Measurements from ENCODE around the gene GJA3. TPM values are rescaled to one million over a fixed set of nuclear protein-coding genes. Genes with fewer than 3 reads are reported as not detected.

The GJA3 gene
- total RNA-seq, 1 experiment from 2014 or later: 3.9 TPM

DNA sequence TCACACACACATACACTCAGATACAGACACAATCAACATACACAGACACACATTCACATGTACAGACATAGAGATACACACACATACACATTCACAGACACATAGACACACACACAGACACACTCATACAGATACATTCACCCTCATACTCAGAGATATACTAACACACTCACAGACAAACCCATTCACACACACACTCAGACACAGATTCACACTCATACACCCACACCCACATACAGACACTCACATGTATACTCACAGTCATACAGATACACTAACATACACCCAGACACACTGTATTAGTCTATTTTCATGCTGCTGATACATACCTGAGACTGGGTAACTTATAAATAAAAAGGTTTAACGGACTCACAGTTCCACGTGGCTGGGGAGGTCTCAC lies 30.8 kb downstream of the GJA3 start:
- intact Hi-C loops (cut with micrococcal nuclease; ENCODE audit: unreplicated experiment): no loop called here
- H3K27ac Mint-ChIP-seq (ENCODE audit: unreplicated experiment): no peak overlapping the region
- CTCF ChIA-PET: interaction anchor here (0.6 kb wide), 1 partner anchor 410 kb away, joined by 3 read pairs; no protein-coding TSS in a partner anchor
- no peak for DNase-seq
- no peaks in the 10 kb centered on the region for H3K27me3 Mint-ChIP-seq (ENCODE audit: unreplicated experiment)
- peaks cover 9% of the 10 kb centered on the region for H3K36me3 Mint-ChIP-seq (ENCODE audit: insufficient read depth, unreplicated experiment)
- peaks cover 8% of the 10 kb centered on the region for H3K4me1 Mint-ChIP-seq (ENCODE audit: low read depth, unreplicated experiment)
- no peak overlapping the region for H3K4me3 Mint-ChIP-seq (ENCODE audit: low read depth, unreplicated experiment)
- H3K9me3 Mint-ChIP-seq (ENCODE audit: low read depth, unreplicated experiment): no peaks in the 10 kb centered on the region
- TF ChIP-seq, protein P1, sequence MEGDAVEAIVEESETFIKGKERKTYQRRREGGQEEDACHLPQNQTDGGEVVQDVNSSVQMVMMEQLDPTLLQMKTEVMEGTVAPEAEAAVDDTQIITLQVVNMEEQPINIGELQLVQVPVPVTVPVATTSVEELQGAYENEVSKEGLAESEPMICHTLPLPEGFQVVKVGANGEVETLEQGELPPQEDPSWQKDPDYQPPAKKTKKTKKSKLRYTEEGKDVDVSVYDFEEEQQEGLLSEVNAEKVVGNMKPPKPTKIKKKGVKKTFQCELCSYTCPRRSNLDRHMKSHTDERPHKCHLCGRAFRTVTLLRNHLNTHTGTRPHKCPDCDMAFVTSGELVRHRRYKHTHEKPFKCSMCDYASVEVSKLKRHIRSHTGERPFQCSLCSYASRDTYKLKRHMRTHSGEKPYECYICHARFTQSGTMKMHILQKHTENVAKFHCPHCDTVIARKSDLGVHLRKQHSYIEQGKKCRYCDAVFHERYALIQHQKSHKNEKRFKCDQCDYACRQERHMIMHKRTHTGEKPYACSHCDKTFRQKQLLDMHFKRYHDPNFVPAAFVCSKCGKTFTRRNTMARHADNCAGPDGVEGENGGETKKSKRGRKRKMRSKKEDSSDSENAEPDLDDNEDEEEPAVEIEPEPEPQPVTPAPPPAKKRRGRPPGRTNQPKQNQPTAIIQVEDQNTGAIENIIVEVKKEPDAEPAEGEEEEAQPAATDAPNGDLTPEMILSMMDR (IDR thresholded peaks at IDR 0.05; ENCODE audit: unreplicated experiment): no peak
- no TSS peak for BruUV-seq (replicated peaks)

DNA sequence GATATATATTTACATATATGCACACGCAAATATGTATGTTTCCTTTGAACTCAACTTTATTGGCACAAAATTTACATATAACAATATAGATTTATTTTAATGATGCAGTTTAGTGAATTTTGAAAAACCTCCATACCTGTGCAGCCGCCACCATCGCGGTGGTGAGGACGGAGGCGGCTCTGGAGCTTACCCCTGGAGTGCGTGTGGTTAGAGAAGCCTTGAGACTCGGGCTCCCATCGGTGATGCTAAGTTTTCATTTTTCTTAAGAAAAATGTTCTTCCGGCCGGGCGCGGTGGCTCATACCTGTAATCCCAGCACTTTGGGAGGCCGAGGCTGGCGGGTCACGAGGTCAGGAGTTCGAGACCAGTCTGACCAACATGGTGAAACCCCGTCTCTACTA lies 31.8 kb downstream of the GJA3 start:
- intact Hi-C loops (cut with micrococcal nuclease; ENCODE audit: unreplicated experiment): loop anchor here (5.0 kb wide), 1 partner anchor 33 kb away; the partner anchor contains the start of gene GJA3
- TF ChIP-seq, protein P1 (IDR thresholded peaks at IDR 0.05; ENCODE audit: unreplicated experiment): no peak
- no peaks in the 10 kb centered on the region for H3K9me3 Mint-ChIP-seq (ENCODE audit: low read depth, unreplicated experiment)
- no peak overlapping the region for H3K27ac Mint-ChIP-seq (ENCODE audit: unreplicated experiment)
- BruUV-seq (replicated peaks): no TSS peak
- CTCF ChIA-PET: interaction anchor here (2.4 kb wide), 1 partner anchor 11 kb away, joined by 11 read pairs; no protein-coding TSS in a partner anchor
- H3K27me3 Mint-ChIP-seq (ENCODE audit: unreplicated experiment): no peaks in the 10 kb centered on the region
- H3K36me3 Mint-ChIP-seq (ENCODE audit: insufficient read depth, unreplicated experiment): peaks cover 13% of the 10 kb centered on the region
- no peak for DNase-seq
- peak overlapping the region; percentile 67 for H3K4me3 Mint-ChIP-seq (ENCODE audit: low read depth, unreplicated experiment)
- H3K4me1 Mint-ChIP-seq (ENCODE audit: low read depth, unreplicated experiment): peaks cover 15% of the 10 kb centered on the region

DNA sequence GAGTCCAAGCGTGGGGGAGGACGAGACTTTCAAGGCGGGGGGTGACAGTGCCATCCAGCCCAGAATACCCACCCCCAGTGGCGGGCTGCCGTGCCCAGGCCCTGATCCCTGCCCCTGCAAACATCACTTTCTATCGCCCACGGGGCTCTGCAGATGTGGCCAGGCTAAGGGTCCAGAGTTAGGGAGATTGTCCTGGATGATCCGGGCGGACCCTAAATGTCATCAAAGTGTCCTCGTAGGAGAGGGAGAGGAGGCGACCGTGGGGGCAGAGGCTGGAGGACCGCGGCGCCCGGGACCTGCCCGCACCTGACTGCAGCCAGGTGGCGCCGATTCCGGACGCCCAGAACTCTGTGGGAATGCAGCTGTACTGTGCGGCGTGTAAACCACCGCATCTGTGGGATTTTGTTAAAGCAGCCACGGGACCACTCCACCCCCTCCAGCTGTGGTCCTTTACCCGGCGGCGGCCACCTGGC lies 32.4 kb downstream of the GJA3 start:
- DNase-seq: peak; percentile 41
- no peaks in the 10 kb centered on the region for H3K27me3 Mint-ChIP-seq (ENCODE audit: unreplicated experiment)
- peak overlapping the region; percentile 67 for H3K4me3 Mint-ChIP-seq (ENCODE audit: low read depth, unreplicated experiment)
- no peaks in the 10 kb centered on the region for H3K9me3 Mint-ChIP-seq (ENCODE audit: low read depth, unreplicated experiment)
- CTCF ChIA-PET: interaction anchor here (0.9 to 2.4 kb wide), 2 partner anchors 10 to 32 kb away, joined by 3 to 11 read pairs; partner anchors contain the start of gene GJA3
- H3K36me3 Mint-ChIP-seq (ENCODE audit: insufficient read depth, unreplicated experiment): peaks cover 13% of the 10 kb centered on the region
- intact Hi-C loops (cut with micrococcal nuclease; ENCODE audit: unreplicated experiment): loop anchor here (5.0 kb wide), 1 partner anchor 34 kb away; the partner anchor contains the start of gene GJA3
- TF ChIP-seq, protein P1 (IDR thresholded peaks at IDR 0.05; ENCODE audit: unreplicated experiment): no peak
- peaks cover 16% of the 10 kb centered on the region for H3K4me1 Mint-ChIP-seq (ENCODE audit: low read depth, unreplicated experiment)
- BruUV-seq (replicated peaks): no TSS peak
- peak overlapping the region; percentile 29 for H3K27ac Mint-ChIP-seq (ENCODE audit: unreplicated experiment)

DNA sequence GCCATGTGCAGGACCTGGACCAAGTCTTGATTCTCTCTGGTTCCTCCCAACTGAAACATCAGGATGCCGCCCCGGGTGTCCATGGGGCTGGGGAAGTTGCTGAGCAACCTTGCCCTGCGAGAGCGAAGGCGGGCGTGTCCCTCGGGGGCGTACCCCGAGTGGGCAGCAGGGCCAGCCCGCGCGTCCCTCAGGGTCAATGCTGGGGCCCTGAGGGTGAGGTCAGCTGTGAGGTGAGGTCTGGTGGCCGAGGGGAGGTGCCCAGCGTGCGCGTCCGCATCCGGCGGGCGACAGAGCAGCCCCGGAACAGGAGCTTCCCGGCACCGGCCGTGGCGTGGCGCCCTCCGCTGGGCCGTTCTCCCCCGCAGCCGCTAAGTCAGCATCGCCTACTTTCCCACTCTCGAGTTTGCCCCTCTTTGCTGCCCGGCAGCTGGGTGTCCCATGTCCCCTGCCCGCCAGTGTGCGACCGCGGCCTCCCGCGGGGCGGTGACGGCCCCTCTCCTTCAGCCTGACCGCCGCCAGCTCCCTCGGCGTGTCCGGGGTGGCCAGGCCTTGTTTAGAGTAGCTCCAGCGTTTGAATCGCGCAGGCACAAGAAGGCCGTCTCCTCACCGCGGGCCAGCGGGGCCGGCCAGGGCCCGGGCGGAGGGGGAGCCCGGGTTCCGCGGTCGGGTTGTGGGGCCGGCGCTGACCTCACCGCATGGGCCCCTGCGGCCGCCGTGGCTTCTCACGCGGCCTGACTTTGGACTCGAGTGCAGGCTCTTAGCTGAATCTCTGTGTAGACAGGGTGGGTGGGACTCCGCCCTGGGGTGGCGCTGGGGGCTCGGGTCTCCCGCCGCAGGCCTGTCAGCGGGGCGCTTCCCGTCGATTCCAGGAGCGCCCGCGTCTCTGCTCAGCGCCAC lies 33.0 kb downstream of the GJA3 start:
- DNase-seq: peak; percentile 64
- Mint-ChIP-seq H3K9me3 (ENCODE audit: low read depth, unreplicated experiment) (no peaks in the 10 kb centered on the region), H3K4me1 (ENCODE audit: low read depth, unreplicated experiment) (peaks cover 16% of the 10 kb centered on the region), H3K27me3 (ENCODE audit: unreplicated experiment) (no peaks in the 10 kb centered on the region), H3K27ac (ENCODE audit: unreplicated experiment) (peak overlapping the region; percentile 29), H3K36me3 (ENCODE audit: insufficient read depth, unreplicated experiment) (peaks cover 13% of the 10 kb centered on the region), H3K4me3 (ENCODE audit: low read depth, unreplicated experiment) (peak overlapping the region; percentile 67)
- intact Hi-C loops (cut with micrococcal nuclease; ENCODE audit: unreplicated experiment): loop anchor here (5.0 kb wide), 1 partner anchor 34 kb away; the partner anchor contains the start of gene GJA3
- CTCF ChIA-PET: interaction anchor here (0.6 to 2.4 kb wide), 4 partner anchors 9 to 33 kb away, joined by 3 to 11 read pairs (median 4); partner anchors contain the start of gene GJA3
- TF ChIP-seq, protein P1 (IDR thresholded peaks at IDR 0.05; ENCODE audit: unreplicated experiment): peak; percentile 10
- BruUV-seq (replicated peaks): no TSS peak

Data from Calu3 (cell line).